GM12892 (cell line): Measurements from ENCODE around the gene APOBEC3B.
"Not testable (repeated sequence)": the region's sequence is repeated elsewhere in the genome, so short reads cannot be mapped to it uniquely, and the experiment has no call there.

Source experiments
- DNase-seq: peaks from one replicate; pipeline ENCODE4 v3.0.0; 2011; ENCODE audit not compliant: insufficient read length
- FAIRE-seq: peaks from 2 replicates; lab custom pipeline; 2011; peaks lifted over from hg19 to GRCh38; lab: Jason Lieb, UNC
- POLR2A ChIP-seq: IDR thresholded peaks from 2 replicates; pipeline ENCODE4 v1.6.1; 2011; ENCODE audit warnings: low read depth, low read length, control low read depth
- POLR2AphosphoS5 ChIP-seq: IDR thresholded peaks from 2 replicates; pipeline ENCODE4 v1.6.1; 2011; ENCODE audit warnings: low read depth, low read length, control low read depth
- TAF1 ChIP-seq: IDR thresholded peaks from 2 replicates; pipeline ENCODE4 v1.6.1; 2011; ENCODE audit warnings: low read depth, mild to moderate bottlenecking, control low read depth, low read length, borderline replicate concordance

APOBEC3B gene

GRCh38 chr22:38944653-38945052, 37.5 kb upstream of the APOBEC3B start:
- no peak for DNase-seq
- TF ChIP-seq POLR2A (no peak), TAF1 (no peak), POLR2AphosphoS5 (no peak)
- no peak for FAIRE-seq

GRCh38 chr22:38945706-38946338, 36.3 kb upstream of the APOBEC3B start:
- DNase-seq, FAIRE-seq: not testable (repeated sequence)

GRCh38 chr22:38946771-38947170, 35.4 kb upstream of the APOBEC3B start:
- no peak for TF ChIP-seq TAF1
- TF ChIP-seq POLR2AphosphoS5, result no peak
- no peak for DNase-seq
- FAIRE-seq, result no peak

DNA sequence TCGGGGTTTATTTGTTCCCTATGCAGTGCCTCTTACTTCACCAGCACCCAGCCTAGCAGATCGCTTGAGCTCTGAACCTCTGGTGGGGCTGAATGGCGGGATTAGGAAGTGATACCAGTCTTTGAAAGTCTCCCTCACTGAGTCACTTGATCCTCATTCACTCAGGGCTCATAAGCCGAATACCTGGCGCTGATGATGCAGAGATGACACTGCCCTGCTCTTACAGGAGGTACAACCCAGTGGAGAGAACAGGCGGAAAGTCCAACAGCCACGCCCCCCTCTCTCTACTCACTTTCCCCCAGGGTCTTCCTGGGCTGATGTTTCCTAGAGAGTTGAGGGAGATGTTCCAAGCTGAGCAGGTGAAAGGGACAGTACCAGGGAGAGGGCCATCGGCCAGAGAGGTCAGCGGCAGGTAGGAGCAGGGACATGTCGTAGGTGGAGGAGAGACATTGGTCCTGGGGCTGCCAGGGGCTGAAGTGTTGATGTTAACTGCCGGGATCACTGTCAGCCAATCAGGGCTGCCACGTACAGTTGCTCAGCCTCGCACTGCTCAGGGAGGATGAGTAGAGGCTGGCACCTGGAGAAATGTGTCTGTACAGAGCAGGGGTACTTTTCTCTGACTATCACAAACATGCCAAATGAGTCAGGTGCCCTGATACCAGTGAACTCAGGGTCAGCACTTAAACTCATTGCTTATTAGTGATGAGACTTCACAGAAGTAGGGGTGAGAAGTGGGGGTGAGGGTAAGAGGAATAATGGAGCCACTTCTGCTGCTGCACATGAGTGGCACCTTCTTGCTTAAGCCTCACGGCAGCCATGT, 34.6 kb upstream of the APOBEC3B start:
- FAIRE-seq (peak; percentile 27), DNase-seq (no peak)
- no peak for TF ChIP-seq POLR2A
- TF ChIP-seq TAF1, result no peak
- no peak for TF ChIP-seq POLR2AphosphoS5

GRCh38 chr22:38948181-38948940, 33.8 kb upstream of the APOBEC3B start:
- FAIRE-seq (no peak), DNase-seq (no peak)
- TF ChIP-seq POLR2AphosphoS5 (no peak), TAF1 (no peak), POLR2A (no peak)

GRCh38 chr22:38949889-38950405, 32.2 kb upstream of the APOBEC3B start:
- FAIRE-seq (no peak), DNase-seq (no peak)

GRCh38 chr22:38950527-38951295, 31.4 kb upstream of the APOBEC3B start:
- no peak for TF ChIP-seq TAF1
- TF ChIP-seq POLR2AphosphoS5, result no peak
- TF ChIP-seq POLR2A, result no peak
- peak; percentile 51 for FAIRE-seq
- no peak for DNase-seq

More at GRCh38 chr22:38949889-38950405, 32.2 kb upstream of the APOBEC3B start:
- TF ChIP-seq POLR2A (no peak), TAF1 (no peak), POLR2AphosphoS5 (no peak)

DNA sequence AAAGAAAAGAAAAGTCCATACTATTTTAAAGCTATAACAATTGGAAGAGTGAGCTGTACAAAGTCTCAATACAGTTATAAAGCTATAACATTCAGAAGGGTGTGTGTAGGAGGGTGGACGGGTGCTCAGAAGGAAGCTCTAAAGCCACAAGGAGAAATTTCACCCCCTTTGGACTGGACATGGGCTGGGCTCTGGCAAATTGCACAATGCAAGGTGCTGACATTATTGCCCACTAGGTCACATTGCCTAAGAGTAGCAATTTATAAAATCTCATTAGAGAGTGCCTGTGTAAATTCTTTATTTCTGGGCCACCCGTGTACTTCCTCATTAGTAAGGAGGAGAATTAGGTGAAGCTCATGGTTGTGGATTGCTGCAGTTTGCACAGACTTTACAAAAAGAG, 30.4 kb upstream of the APOBEC3B start:
- FAIRE-seq (no peak), DNase-seq (no peak)
- TF ChIP-seq TAF1, result no peak
- TF ChIP-seq POLR2AphosphoS5, result no peak
- no peak for TF ChIP-seq POLR2A

DNA sequence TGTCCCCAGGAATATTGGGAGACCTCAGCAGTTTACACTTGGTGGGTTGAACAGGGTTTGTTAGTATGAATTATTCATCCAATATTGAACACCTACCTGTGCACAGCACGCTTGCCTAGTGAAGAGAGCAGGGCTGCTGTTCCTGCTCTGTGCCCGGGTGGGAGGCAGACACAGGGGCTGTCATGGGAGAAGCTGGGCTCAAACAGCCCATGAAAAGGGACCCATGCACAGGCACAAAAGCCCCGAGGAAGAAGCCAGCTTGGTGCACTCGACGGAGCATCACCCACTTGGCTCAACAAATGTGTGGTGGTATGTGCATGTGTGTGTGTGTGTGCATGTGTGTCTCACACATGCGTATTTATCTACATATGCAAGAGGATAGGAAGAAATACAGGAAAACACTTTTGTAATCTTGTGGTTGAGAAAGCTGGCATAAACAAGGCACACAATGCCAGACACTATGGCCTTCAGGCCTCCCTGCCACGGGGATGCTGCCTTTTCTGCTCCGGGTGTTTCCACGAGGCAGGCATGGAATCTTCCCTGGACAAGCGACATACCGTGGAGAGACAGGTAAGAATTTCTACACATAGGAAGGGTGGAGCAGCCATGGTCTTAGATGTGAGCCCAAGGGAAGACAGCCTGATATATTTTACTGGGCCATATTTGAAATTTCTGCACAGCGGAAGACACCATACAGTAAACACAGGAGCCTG, 29.7 kb upstream of the APOBEC3B start:
- no peak for FAIRE-seq
- no peak for DNase-seq
- TF ChIP-seq TAF1 (no peak), POLR2A (no peak), POLR2AphosphoS5 (no peak)

DNA sequence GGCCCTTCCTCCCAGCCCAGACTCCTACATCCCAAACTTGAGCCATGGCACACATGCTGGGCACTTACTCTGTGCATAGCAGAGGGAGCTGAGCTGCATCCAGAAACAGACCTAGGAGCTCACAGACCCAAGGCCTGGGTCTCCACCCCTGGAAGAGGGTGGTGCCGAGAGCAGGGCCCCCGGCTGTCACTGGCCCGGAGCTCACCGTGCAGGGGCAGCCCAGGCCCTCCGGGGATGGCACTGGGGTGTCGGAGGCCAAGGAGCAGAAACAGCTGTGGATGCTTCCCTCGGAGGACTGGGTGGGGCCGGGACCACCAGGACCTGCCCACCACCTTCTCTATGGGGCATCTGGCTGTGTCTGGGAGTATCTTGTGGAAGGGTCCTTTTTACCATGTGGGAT, 29.1 kb upstream of the APOBEC3B start:
- TF ChIP-seq POLR2A (no peak), POLR2AphosphoS5 (no peak), TAF1 (no peak)
- FAIRE-seq (peak; percentile 66), DNase-seq (no peak)
